ENCODE results near the gene N4BP2L2.

DNA sequence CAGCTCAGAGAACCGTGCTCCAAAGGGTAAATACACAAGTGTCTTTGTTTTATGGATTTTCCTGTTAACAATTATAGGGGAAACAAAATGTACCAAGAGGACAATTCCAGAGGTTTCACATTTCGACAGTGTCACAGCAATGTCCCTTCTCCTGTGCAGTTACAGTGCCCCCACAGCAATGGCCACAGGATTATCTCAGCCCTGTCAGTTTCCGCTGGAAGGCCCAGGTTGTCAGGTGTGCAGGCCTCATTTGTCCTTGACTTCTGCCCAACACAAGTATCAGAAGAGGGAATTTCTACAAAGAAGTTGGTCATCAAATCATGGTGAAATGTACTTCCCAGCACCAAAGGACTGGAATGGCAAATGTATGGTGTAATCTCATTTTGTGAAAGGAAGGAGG lies 11.2 kb upstream of the N4BP2L2 start:
- TF ChIP-seq POLR2A (IDR thresholded peaks at IDR 0.05; ENCODE audit: low read depth, low read length) (no peak), TAF1 (IDR thresholded peaks at IDR 0.05; ENCODE audit: borderline replicate concordance, low read depth, low read length) (no peak)
